Activated CD4-positive, alpha-beta T cell treated with anti-CD3 and anti-CD28 coated beads for 36 hours (primary cell): Measurements from ENCODE around the gene ZNF804A. TPM values are rescaled to one million over a fixed set of nuclear protein-coding genes. Genes with fewer than 3 reads are reported as not detected.

Source experiments
- ATAC-seq: fragments of 200-7000 bp; cut with Tn5 transposase; one replicate; pipeline ENCODE4 v1.10.0; 2021; ENCODE audit warnings: mild to moderate bottlenecking, moderate library complexity
- CTCF ChIA-PET: fragments of 350-600 bp; sonication (Branson Sonifier 250); formaldehyde crosslinking; loops from one replicate; lab custom pipeline; 2021; ENCODE audit warnings: antibody characterized with exemption; lab: Charles Lee
- POLR2A ChIA-PET: fragments of 350-600 bp; sonication (Branson Sonifier 250); formaldehyde crosslinking; loops from one replicate; lab custom pipeline; 2021; ENCODE audit warnings: antibody characterized with exemption, inconsistent platforms; lab: Charles Lee
- DNase-seq: peaks from one replicate; pipeline ENCODE4 v3.0.0-alpha.2; 2020
- H3K27ac Mint-ChIP-seq: one replicate; pipeline ENCODE4 v1.8.0; 2021; ENCODE audit warnings: mixed read lengths
- H3K27me3 Mint-ChIP-seq: one replicate; pipeline ENCODE4 v1.8.0; 2021; ENCODE audit warnings: mixed read lengths
- H3K36me3 Mint-ChIP-seq: one replicate; pipeline ENCODE4 v1.8.0; 2021; ENCODE audit warnings: low read depth, mixed read lengths
- H3K4me1 Mint-ChIP-seq: one replicate; pipeline ENCODE4 v1.8.0; 2021; ENCODE audit warnings: mixed read lengths
- H3K4me3 Mint-ChIP-seq: one replicate; pipeline ENCODE4 v1.8.0; 2021; ENCODE audit warnings: mild to moderate bottlenecking, moderate library complexity, mixed read lengths
- H3K9me3 Mint-ChIP-seq: one replicate; pipeline ENCODE4 v1.8.0; 2021; ENCODE audit warnings: low read depth, mixed read lengths
- intact Hi-C, 2 experiments: fragments of 100-400 bp; cut with DNase I in 1 of 2; cut with micrococcal nuclease in 1 of 2; formaldehyde crosslinking; loops; one replicate each; pipeline versions ENCODE4 v1.14.2 to v1.15.1; 2022 to 2024; cut with DNase I, micrococcal nuclease
- total RNA-seq, 2 experiments: library from RNA; stranded (reverse); gene quantifications; one replicate each; pipeline ENCODE4 v1.2.3, GENCODE V29; 2021

ZNF804A gene
- not detected for total RNA-seq

DNA sequence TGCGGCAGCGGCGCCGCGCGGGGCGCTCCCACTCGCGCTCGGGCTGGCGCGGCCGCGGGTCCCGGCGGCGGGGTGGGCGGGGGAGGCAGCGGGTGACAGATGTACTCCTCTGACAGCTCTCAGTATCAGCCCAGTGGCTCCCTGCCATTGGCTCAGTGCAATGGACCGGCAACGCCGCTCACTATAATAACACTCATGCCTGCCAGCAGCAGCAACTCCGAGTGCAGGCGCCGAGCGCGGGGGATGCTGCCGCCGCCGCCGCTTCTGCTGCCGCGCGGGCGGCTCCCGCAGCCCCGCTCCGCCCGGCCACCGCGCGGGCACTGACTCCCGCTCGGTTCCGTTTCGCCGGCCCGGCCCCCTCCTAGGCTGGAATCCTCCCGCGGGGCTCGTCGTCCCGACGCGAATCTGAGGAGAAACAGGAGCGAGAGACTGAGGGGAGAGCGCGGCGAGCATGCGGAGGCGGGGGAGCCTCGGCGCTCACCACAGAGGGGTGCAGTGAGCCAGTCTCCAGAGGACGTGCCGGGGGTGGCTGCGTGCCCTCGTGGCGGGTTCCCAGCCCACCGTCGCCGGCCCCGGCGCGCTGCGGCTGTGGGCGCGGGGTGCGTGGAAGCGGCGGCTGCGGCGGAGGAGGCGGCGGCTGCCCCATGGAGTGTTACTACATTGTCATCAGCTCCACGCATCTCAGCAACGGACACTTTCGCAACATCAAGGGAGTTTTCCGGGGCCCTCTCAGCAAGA is at the start of gene ZNF804A:
TSS of gene ZNF804A (plus strand) at position 214 of the 738 bp plus-strand sequence. CDS start at position 645, 431 bp downstream.
- intact Hi-C loops, result no loop called here
- ATAC-seq (peak; percentile 58), DNase-seq (peak; percentile 37)
- H3K4me3 Mint-ChIP-seq, result peak within 1 kb of the TSS; percentile 38
- H3K27ac Mint-ChIP-seq, result no peak within 1 kb of the TSS
- ChIA-PET CTCF (interaction anchor here (0.6 kb wide), 1 partner anchor 15 kb away, joined by 3 read pairs; no protein-coding TSS in a partner anchor), POLR2A (no interaction called here)
- H3K9me3 Mint-ChIP-seq, result no peaks in the 10 kb centered on the region
- peaks cover 14% of the 10 kb centered on the region for H3K4me1 Mint-ChIP-seq
- no peaks in the 10 kb centered on the region for H3K36me3 Mint-ChIP-seq
- H3K27me3 Mint-ChIP-seq, result peaks cover 39% of the 10 kb centered on the region

GRCh38 chr2:184549153-184549552 is 49.2 kb upstream of the ZNF804A start:
- Mint-ChIP-seq H3K27me3 (no peaks in the 10 kb centered on the region), H3K4me3 (no peak overlapping the region), H3K27ac (no peak overlapping the region), H3K9me3 (peaks cover 6% of the 10 kb centered on the region), H3K4me1 (no peaks in the 10 kb centered on the region), H3K36me3 (no peaks in the 10 kb centered on the region)
- ATAC-seq (no peak), DNase-seq (no peak)
- ChIA-PET CTCF (no interaction called here), POLR2A (no interaction called here)
- intact Hi-C loops, result no loop called here

DNA sequence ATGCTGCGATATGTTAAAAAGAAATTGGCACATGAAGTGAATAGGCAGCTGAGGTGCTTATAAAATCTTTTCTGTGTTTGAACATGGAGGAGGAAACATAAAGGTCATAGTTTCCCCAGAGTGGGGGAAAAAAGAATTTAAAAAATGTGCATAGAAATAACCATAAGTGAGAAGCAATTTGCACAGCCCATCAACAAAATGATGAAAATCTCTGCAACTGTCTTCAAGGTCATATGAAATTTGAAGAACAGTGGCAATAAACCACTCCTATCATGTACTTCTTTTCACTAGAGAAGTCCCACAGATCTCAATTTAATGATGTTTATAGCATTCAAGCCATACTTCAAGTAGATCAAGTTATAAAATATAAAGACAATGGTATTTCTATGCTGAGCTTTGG is 46.7 kb upstream of the ZNF804A start:
- Mint-ChIP-seq H3K4me3 (no peak overlapping the region), H3K9me3 (peaks cover 6% of the 10 kb centered on the region), H3K27me3 (no peaks in the 10 kb centered on the region), H3K36me3 (no peaks in the 10 kb centered on the region), H3K27ac (no peak overlapping the region), H3K4me1 (no peaks in the 10 kb centered on the region)
- ChIA-PET CTCF (no interaction called here), POLR2A (no interaction called here)
- DNase-seq (no peak), ATAC-seq (no peak)
- intact Hi-C loops, result no loop called here

GRCh38 chr2:184554736-184555135 is 43.6 kb upstream of the ZNF804A start:
- no peaks in the 10 kb centered on the region for H3K36me3 Mint-ChIP-seq
- no peak for ATAC-seq
- no peak overlapping the region for H3K4me3 Mint-ChIP-seq
- H3K4me1 Mint-ChIP-seq, result no peaks in the 10 kb centered on the region
- H3K9me3 Mint-ChIP-seq, result no peaks in the 10 kb centered on the region
- no peaks in the 10 kb centered on the region for H3K27me3 Mint-ChIP-seq
- intact Hi-C loops, result no loop called here
- POLR2A ChIA-PET, result no interaction called here
- DNase-seq, result no peak
- CTCF ChIA-PET, result interaction anchor here (0.5 kb wide), 1 partner anchor 1113 kb away, joined by 3 read pairs; no protein-coding TSS in a partner anchor
- H3K27ac Mint-ChIP-seq, result no peak overlapping the region

DNA sequence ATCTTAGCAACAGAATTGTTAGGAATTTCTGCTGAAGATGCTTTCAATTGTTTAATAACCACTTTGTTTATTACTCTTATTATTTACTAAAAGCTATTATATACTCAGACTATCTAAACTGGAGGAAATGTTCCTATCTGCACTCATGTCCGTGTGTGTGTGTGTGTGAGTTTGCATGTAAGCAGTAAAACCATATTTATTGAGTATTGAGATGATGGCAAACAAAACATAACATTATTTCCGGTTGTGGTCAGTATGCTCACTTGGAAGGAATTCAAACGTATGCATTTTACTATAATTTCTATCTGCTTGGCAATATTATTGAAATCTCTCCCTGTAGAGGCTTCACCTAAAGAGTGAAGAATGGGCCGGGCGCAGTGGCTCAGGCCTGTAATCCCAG is 43.0 kb upstream of the ZNF804A start:
- Mint-ChIP-seq H3K27ac (no peak overlapping the region), H3K36me3 (no peaks in the 10 kb centered on the region), H3K4me3 (no peak overlapping the region), H3K4me1 (no peaks in the 10 kb centered on the region), H3K27me3 (no peaks in the 10 kb centered on the region), H3K9me3 (no peaks in the 10 kb centered on the region)
- CTCF ChIA-PET, result no interaction called here
- DNase-seq (no peak), ATAC-seq (no peak)
- intact Hi-C loops, result no loop called here
- POLR2A ChIA-PET, result no interaction called here

GRCh38 chr2:184556639-184557038 is 41.7 kb upstream of the ZNF804A start:
- DNase-seq, result no peak
- H3K27me3 Mint-ChIP-seq, result no peaks in the 10 kb centered on the region
- no peaks in the 10 kb centered on the region for H3K9me3 Mint-ChIP-seq
- POLR2A ChIA-PET, result no interaction called here
- H3K36me3 Mint-ChIP-seq, result no peaks in the 10 kb centered on the region
- no peak overlapping the region for H3K4me3 Mint-ChIP-seq
- no peaks in the 10 kb centered on the region for H3K4me1 Mint-ChIP-seq
- intact Hi-C loops, result no loop called here
- CTCF ChIA-PET, result no interaction called here
- no peak overlapping the region for H3K27ac Mint-ChIP-seq
- ATAC-seq, result no peak

DNA sequence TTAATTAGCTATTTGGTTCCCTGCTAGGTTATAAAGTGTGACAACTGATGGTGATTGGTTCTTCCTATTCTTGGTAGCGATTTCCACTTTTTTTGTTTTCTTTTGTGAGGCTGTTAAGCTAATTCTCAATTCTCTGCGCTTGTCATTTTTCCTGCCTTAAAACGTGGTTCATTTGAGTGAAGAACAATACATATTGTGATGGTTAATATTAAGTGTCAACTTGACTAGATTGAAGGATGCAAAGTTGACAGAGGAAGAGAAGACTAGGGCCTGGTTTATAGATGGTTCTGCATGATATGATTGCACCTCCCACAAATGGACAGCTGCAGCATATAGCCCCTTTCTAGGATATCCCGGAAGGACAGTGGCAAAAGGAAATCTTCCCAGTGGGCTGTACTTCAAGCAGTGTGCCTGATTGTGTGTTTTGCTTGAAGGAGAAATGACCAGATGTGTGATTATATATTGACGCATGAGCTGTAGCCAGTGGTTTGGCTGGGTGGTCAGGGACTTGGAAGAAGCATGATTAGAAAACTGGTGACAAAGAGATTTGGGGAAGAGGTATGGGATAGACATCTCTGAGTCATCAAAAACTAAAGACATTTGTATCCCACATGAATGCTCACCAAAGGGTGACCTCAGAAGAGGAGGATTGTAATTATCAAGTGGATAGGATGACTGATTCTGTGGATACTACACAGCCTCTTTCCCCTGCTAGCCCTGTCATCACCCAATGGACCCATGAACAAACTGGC is 39.4 kb upstream of the ZNF804A start:
- CTCF ChIA-PET, result interaction anchor here (0.6 kb wide), 1 partner anchor 138 kb away, joined by 3 read pairs; no protein-coding TSS in a partner anchor

GRCh38 chr2:184560603-184561002 is 37.7 kb upstream of the ZNF804A start:
- no peak for ATAC-seq
- Mint-ChIP-seq H3K36me3 (no peaks in the 10 kb centered on the region), H3K27ac (no peak overlapping the region), H3K4me1 (no peaks in the 10 kb centered on the region), H3K9me3 (peaks cover 2% of the 10 kb centered on the region), H3K4me3 (no peak overlapping the region), H3K27me3 (no peaks in the 10 kb centered on the region)
- intact Hi-C loops, result no loop called here
- ChIA-PET POLR2A (no interaction called here), CTCF (no interaction called here)
- DNase-seq, result no peak

More for the DNA sequence above, 39.4 kb upstream of the ZNF804A start:
- ATAC-seq (no peak), DNase-seq (no peak)
- Mint-ChIP-seq H3K27me3 (no peaks in the 10 kb centered on the region), H3K4me3 (no peak overlapping the region), H3K27ac (no peak overlapping the region), H3K4me1 (no peaks in the 10 kb centered on the region), H3K9me3 (peaks cover 2% of the 10 kb centered on the region), H3K36me3 (no peaks in the 10 kb centered on the region)
- POLR2A ChIA-PET, result no interaction called here
- intact Hi-C loops, result no loop called here

- intact Hi-C loops, result no loop called here
- Mint-ChIP-seq H3K36me3 (no peaks in the 10 kb centered on the region), H3K27ac (no peak overlapping the region), H3K4me1 (no peaks in the 10 kb centered on the region), H3K9me3 (peaks cover 6% of the 10 kb centered on the region), H3K4me3 (no peak overlapping the region), H3K27me3 (no peaks in the 10 kb centered on the region)
- CTCF ChIA-PET, result no interaction called here
- DNase-seq, result no peak
- no peak for ATAC-seq
- POLR2A ChIA-PET, result no interaction called here
These were observed 35.8 kb upstream of the ZNF804A start for GRCh38 chr2:184562532-184562931.

GRCh38 chr2:184564092-184564491 is 34.2 kb upstream of the ZNF804A start:
- no peaks in the 10 kb centered on the region for H3K27me3 Mint-ChIP-seq
- no peak overlapping the region for H3K4me3 Mint-ChIP-seq
- H3K9me3 Mint-ChIP-seq, result peaks cover 6% of the 10 kb centered on the region
- no peak for DNase-seq
- H3K36me3 Mint-ChIP-seq, result no peaks in the 10 kb centered on the region
- intact Hi-C loops, result no loop called here
- CTCF ChIA-PET, result no interaction called here
- POLR2A ChIA-PET, result no interaction called here
- no peak for ATAC-seq
- H3K4me1 Mint-ChIP-seq, result no peaks in the 10 kb centered on the region
- no peak overlapping the region for H3K27ac Mint-ChIP-seq

GRCh38 chr2:184566716-184567115 is 31.6 kb upstream of the ZNF804A start:
- CTCF ChIA-PET, result interaction anchor here (0.7 kb wide), 1 partner anchor 100 kb away, joined by 3 read pairs; no protein-coding TSS in a partner anchor
- H3K27ac Mint-ChIP-seq, result no peak overlapping the region
- H3K4me3 Mint-ChIP-seq, result no peak overlapping the region
- intact Hi-C loops, result no loop called here
- POLR2A ChIA-PET, result no interaction called here
- DNase-seq (no peak), ATAC-seq (no peak)
- H3K4me1 Mint-ChIP-seq, result no peaks in the 10 kb centered on the region
- no peaks in the 10 kb centered on the region for H3K36me3 Mint-ChIP-seq
- H3K9me3 Mint-ChIP-seq, result peaks cover 6% of the 10 kb centered on the region
- H3K27me3 Mint-ChIP-seq, result no peaks in the 10 kb centered on the region

DNA sequence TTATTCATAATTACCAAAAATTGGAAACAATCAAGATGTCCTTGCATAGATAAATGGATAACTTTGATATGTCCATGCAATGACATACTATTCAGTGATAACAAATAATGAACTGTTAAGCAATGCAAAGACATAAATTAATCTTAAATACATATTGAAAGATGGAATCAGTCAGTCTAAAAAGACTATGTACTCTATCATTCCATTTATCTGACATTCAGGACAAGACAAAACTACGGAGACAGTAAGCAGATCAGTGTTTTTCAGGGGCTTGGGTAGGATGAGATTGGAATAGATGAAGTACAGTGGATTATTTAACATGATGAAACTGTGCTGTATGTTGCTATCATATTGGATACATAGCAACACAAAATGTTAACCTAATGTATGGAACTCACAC is 21.3 kb upstream of the ZNF804A start:
- ATAC-seq (no peak), DNase-seq (no peak)
- Mint-ChIP-seq H3K4me1 (no peaks in the 10 kb centered on the region), H3K27ac (no peak overlapping the region), H3K36me3 (no peaks in the 10 kb centered on the region), H3K9me3 (no peaks in the 10 kb centered on the region), H3K4me3 (no peak overlapping the region), H3K27me3 (no peaks in the 10 kb centered on the region)
- ChIA-PET CTCF (no interaction called here), POLR2A (no interaction called here)
- intact Hi-C loops, result no loop called here
